ENCODE data around the gene MUC5AC.
"Not testable (repeated sequence)": the region's sequence is repeated elsewhere in the genome, so short reads cannot be mapped to it uniquely, and the experiment has no call there.

Gene MUC5AC

GRCh38 chr11:1178201-1178885 lies 20.6 kb downstream of the MUC5AC start:
- no peak for DNase-seq

- no peak for DNase-seq
Observed at GRCh38 chr11:1178906-1179305, 21.2 kb downstream of the MUC5AC start.

GRCh38 chr11:1179641-1180040 lies 21.9 kb downstream of the MUC5AC start:
- no peak for DNase-seq

- DNase-seq, result no peak
Observed at GRCh38 chr11:1180171-1180570, 22.4 kb downstream of the MUC5AC start.

GRCh38 chr11:1180947-1181391 lies 23.2 kb downstream of the MUC5AC start:
- DNase-seq, result no peak

GRCh38 chr11:1181420-1181819 lies 23.7 kb downstream of the MUC5AC start:
- no peak for DNase-seq

GRCh38 chr11:1181853-1182535 lies 24.2 kb downstream of the MUC5AC start:
- no peak for DNase-seq

GRCh38 chr11:1184139-1184538 lies 26.4 kb downstream of the MUC5AC start:
- not testable (repeated sequence) for DNase-seq

- not testable (repeated sequence) for DNase-seq
Observed at GRCh38 chr11:1188451-1189130, 30.8 kb downstream of the MUC5AC start.

GRCh38 chr11:1189816-1190215 lies 32.1 kb downstream of the MUC5AC start:
- not testable (repeated sequence) for DNase-seq

GRCh38 chr11:1191786-1192470 lies 34.2 kb downstream of the MUC5AC start:
- not testable (repeated sequence) for DNase-seq

- no peak for DNase-seq
Observed at GRCh38 chr11:1192741-1193325, 35.1 kb downstream of the MUC5AC start.

- DNase-seq, result no peak
Observed at GRCh38 chr11:1193326-1194230, 35.8 kb downstream of the MUC5AC start.

- DNase-seq, result no peak
Observed at GRCh38 chr11:1194231-1194976, 36.7 kb downstream of the MUC5AC start.

GRCh38 chr11:1194977-1195681 lies 37.4 kb downstream of the MUC5AC start:
- DNase-seq, result no peak

- no peak for DNase-seq
Observed at GRCh38 chr11:1195682-1196515, 38.1 kb downstream of the MUC5AC start.

- DNase-seq, result no peak
Observed at GRCh38 chr11:1196516-1197391, 39.0 kb downstream of the MUC5AC start.

GRCh38 chr11:1197431-1197885 lies 39.7 kb downstream of the MUC5AC start:
- DNase-seq, result no peak
